PFSK-1 (cell line): Measurements from ENCODE around the gene DCUN1D2.

Experiments
- FOXP2 ChIP-seq: optimal IDR thresholded peaks from 2 replicates; pipeline ENCODE3; 2011; ENCODE audit warnings: borderline replicate concordance, control low read depth, inconsistent platforms; ENCODE audit not compliant: insufficient read depth; ENCODE audit errors: extremely low read length, extremely low read depth
- POLR2AphosphoS5 ChIP-seq: IDR thresholded peaks from 2 replicates; pipeline ENCODE4 v1.6.1; 2012; ENCODE audit warnings: low read depth, mild to moderate bottlenecking, control low read depth, low read length, moderate library complexity
- REST ChIP-seq, 2 experiments: IDR thresholded peaks; 2 replicates each; pipeline versions ENCODE4 v1.6.1 to v1.8.0; 2011 to 2012; ENCODE audit warnings: low read depth in 2 of 2, low read length in 2 of 2, control low read depth in 1 of 2, inconsistent platforms in 1 of 2, mild to moderate bottlenecking in 1 of 2, moderate library complexity in 1 of 2; ENCODE audit not compliant: insufficient read depth in 1 of 2
- SIN3A ChIP-seq: IDR thresholded peaks from 2 replicates; pipeline ENCODE4 v1.6.1; 2012; ENCODE audit warnings: mild to moderate bottlenecking, low read length, moderate library complexity, borderline replicate concordance; ENCODE audit not compliant: insufficient read depth
- TAF1 ChIP-seq: IDR thresholded peaks from 2 replicates; pipeline ENCODE4 v1.6.1; 2012; ENCODE audit warnings: low read length, control low read depth, borderline replicate concordance; ENCODE audit not compliant: insufficient read depth

DCUN1D2 gene

GRCh38 chr13:113468472-113469201, 21.9 kb downstream of the DCUN1D2 start:
- no peak for TF ChIP-seq SIN3A
- TF ChIP-seq POLR2AphosphoS5 = no peak
- TF ChIP-seq FOXP2 = no peak
- no peak for TF ChIP-seq REST (IDR thresholded peaks at IDR 0.05; ENCODE audit: insufficient read depth in 1 of 2, low read depth in 2 of 2, low read length in 2 of 2)
- no peak for TF ChIP-seq TAF1

- TF ChIP-seq REST (IDR thresholded peaks at IDR 0.05; ENCODE audit: insufficient read depth in 1 of 2, low read depth in 2 of 2, low read length in 2 of 2) (no peak), FOXP2 (no peak), SIN3A (no peak)
Measured at GRCh38 chr13:113468029-113468428, 22.5 kb downstream of the DCUN1D2 start.

- TF ChIP-seq SIN3A = no peak
- TF ChIP-seq TAF1 = no peak
- TF ChIP-seq POLR2AphosphoS5 = no peak
Measured at GRCh38 chr13:113466383-113466782, 24.1 kb downstream of the DCUN1D2 start.

- TF ChIP-seq FOXP2 (no peak), TAF1 (no peak), REST (IDR thresholded peaks at IDR 0.05; ENCODE audit: insufficient read depth in 1 of 2, low read depth in 2 of 2, low read length in 2 of 2) (no peak), POLR2AphosphoS5 (no peak), SIN3A (no peak)
Measured at GRCh38 chr13:113465300-113465699, 25.2 kb downstream of the DCUN1D2 start.

- TF ChIP-seq SIN3A (no peak), TAF1 (no peak), REST (IDR thresholded peaks at IDR 0.05; ENCODE audit: insufficient read depth in 1 of 2, low read depth in 2 of 2, low read length in 2 of 2) (no peak), FOXP2 (no peak), POLR2AphosphoS5 (no peak)
Measured at GRCh38 chr13:113464476-113464875, 26.0 kb downstream of the DCUN1D2 start.
